HG02938 (cell line): ENCODE measurements around the gene MMEL1.
"Not testable (repeated sequence)": the region's sequence is repeated elsewhere in the genome, so short reads cannot be mapped to it uniquely, and the experiment has no call there.

ENCODE experiments used
- ATAC-seq: cut with Tn5 transposase; IDR thresholded peaks from one replicate; pipeline ENCODE4 v1.9.1; 2021; ENCODE audit warnings: mild to moderate bottlenecking, moderate library complexity; ENCODE audit not compliant: unreplicated experiment

Gene MMEL1

DNA sequence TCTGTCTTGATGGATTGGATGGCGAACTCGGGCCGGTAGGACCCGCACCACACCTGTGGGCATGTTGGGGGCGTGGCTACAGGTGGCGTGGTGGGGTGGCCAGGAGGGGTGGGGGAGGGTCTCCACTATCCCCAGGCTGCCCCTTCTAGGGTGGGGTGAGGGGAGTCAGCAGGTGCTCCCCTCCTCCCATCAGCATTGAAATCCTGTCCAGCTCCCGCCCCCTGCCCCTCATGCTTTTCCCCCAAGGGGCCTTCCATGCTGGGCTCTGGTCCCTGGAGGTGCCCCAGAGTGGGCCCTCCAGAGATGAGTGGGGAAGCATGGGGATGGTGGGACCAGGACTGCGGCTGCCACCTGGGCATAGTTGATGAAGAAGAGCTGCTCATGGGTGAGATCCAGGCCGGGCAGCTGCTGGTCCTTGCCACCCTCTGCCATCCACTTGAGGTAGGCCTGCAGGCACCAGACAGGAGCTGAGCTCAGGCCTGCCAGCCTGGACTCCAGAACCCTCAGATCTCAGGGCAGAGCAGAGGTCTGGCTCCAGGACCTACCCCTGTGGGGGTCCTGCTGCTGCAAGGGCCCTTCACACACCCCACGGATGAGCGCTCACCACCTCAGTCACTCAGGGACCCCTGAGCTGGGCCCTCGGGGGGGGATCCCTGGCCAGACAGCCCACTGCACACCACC is 41.1 kb downstream of the MMEL1 start:
- no peak for ATAC-seq

DNA sequence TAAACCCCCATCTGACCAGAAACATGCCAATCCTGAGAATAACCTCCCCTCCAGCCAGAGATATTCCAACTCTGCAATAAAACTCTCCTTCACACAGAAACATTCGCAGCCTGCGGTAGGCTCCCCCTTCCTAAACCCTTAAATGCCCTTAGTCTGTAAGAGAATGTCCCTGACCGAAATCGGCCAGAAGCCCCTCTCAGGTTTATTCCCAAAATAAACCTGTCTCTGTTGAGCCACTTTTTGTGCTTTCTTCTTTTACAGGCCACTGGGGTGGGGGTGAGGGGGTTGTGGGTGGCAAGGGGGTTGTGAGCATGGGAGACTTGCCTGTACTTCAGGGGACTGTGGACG is 41.6 kb downstream of the MMEL1 start:
- ATAC-seq = no peak

DNA sequence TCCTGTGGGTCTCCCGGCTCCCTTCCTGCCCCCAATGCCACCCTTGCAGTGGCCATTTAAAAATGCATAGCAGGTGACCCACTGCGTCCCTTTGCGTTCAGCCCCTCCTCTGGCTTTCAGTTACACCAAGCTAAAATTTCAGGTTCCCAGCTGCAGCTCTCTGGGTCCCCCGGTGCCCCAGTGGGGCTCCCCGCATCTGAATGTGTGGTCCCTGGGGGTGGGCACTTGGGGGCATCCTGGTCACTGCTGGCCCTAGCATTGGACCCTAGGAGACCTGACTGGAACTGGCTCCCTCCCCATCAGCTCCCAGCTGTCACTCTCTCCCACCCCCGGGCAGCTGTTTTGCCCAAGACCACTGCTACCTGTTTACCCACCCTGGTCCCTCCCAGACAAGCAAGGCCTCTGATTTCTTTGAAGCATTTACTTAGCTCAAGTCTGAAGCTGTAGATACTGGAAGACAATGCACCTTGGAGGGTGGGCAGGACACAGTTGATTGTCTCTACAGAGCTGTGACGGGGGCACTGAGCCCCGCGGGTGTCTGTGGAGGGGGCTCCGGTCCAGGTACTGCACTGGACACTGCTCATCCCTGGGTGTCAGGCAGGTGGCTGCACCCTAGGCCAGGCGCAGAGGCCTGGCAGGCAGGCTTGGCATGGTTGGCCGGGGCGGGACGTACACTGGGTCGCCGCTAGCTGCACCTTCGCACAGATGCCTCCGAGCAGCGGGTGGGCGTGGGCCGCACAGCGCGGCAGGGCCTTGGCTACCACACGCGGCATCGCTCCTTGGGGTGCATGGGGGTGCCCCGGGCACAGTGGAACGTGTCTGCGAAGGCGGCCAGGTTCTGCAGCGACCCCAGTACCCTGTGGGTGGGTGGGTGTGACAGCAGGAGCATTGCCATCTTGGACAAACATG is 42.3 kb downstream of the MMEL1 start:
- ATAC-seq = no peak

DNA sequence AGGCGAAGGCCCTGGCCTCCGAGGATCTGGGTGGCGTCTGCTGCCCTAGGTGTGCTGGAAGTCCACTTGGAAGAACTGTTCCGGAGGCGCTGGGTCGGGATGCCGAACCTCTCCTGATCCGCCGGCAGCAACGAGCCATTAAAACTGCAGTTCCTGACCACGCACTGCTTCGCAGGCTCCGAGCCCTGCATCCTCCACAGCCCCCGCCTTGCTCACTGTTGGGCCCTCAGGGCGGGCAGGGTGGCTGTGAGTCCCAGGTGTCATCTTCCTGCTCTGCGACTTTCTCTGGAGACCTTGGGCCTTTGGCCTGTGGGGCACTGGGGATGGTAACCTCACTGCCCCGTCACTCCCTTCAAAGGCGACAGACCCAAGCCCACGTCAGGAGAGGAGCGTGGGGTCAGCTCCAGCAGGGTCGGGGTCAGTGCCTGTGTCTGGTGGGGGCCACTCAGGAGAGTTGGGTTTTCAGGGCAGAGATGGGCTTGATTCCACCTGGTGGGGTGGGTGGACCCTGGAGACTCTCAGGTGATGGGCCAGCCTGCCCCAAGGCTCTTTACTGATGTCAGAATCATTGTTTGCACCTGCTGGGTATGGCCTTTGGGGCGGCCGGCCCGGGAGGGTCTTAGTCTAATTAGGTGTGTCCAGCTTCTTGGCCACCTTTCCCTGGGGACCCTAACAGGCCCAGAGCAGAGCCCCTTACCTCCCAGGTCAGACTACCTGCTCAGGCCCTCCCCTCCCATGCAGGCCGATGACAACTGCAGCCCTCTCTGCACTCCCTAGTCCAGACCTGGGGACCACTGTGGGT is 43.2 kb downstream of the MMEL1 start:
- ATAC-seq = no peak

DNA sequence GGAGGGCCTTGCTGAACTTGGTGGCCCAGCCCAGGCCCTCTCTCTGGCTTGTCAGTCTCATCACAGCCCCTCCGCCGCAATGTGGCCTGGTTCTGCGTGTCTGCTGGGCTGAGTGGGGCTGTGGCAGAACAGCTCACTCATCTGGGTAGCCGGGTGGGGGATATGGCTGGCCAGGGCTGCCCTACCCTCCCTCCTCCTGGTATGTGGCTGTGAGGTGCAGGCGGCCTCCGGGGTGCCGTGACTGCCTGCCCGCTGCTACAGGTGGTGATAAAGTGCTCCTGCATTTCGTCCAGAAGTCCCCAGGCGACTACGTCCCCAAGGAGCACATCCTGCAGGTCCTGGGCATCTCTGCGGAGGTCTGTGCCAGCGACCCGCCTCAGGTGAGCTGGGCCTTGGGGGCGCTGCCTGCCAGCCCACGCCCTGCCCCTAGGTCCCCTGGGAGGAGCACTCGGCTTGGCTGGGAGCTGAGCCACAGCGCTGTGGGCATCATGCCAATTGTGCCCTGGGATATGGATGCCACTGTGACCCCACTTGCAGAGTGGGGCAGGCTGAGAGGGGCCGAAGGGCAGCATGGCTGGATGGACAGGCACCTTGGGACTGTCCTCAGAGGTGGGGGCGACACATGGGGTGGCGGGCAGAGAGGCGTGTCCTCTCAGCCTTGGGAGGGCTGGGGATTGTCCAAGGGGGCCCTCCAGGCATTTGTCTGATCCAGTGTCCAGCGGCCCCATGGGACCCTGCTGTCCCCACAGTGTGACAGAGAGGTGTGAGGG is 44.0 kb downstream of the MMEL1 start:
- no peak for ATAC-seq

DNA sequence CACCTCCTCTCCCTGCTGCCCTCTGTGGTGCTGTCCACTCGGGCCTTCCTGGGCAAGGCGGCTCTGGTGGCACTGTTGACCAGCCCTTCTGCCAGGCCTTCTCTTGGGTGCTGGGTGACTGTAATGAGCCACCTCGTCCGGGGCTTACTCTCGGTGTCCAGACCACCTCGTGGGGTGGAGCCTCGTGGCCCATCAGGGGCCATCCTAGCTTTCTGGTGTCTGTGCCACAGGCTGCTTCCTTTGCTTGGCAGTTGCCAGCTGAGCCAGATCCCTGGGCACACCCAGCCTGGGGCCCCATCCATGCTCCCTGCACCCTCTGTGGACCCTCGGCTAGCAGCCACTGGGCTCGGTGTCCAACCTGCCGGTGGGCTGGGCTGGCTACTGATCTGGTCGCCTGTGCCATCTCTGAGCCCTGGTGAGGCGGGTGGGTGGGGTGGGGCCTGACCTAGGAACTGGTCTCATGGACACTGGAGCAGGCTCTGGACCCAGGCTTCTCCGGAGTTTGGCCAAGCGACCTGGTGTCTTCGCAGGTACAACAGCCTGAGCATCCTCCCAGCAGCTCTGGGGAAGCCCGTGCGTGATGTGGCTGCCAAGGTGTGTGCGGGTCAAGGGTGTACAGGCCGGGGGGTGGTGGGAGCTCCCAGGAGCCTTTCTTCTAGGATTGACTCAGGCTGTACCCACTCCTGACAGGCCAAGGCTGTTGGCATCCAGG is 44.8 kb downstream of the MMEL1 start:
- no peak for ATAC-seq

DNA sequence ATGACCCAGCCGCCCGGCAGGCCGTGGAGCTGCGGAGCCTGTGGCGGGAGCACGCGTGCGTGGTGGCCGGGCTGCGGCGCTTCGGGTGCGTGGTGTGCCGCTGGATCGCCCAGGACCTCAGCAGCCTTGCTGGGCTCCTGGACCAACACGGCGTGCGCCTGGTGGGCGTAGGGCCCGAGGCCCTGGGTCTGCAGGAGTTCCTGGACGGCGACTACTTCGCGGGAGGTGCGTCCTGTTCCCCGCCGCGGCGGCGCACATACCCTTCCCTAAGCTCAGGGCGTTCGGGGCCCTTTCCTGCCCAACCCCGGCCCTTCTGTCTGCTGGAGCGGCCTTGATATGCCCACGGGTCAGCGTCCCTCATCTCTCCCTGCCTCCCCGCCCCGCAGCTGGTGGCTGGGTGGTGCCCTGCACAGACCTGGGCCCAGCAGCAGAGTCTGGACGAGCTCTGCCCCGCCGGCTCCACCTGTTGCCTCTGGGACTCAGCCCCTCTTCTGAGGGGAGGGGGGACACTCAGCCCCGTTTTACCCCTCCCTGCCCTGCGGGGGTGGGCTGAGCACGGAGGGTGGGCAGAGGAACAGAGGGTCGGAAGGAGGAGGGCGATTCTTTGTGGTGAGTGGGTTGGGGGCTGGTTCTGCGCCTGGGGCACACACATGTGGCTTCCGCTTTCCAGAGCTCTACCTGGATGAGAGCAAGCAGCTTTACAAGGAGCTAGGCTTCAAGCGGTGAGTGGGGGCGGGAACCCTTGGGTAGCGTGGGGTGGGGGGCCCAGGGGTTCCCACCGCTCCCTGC is 45.6 kb downstream of the MMEL1 start:
- peak; percentile 4 for ATAC-seq

DNA sequence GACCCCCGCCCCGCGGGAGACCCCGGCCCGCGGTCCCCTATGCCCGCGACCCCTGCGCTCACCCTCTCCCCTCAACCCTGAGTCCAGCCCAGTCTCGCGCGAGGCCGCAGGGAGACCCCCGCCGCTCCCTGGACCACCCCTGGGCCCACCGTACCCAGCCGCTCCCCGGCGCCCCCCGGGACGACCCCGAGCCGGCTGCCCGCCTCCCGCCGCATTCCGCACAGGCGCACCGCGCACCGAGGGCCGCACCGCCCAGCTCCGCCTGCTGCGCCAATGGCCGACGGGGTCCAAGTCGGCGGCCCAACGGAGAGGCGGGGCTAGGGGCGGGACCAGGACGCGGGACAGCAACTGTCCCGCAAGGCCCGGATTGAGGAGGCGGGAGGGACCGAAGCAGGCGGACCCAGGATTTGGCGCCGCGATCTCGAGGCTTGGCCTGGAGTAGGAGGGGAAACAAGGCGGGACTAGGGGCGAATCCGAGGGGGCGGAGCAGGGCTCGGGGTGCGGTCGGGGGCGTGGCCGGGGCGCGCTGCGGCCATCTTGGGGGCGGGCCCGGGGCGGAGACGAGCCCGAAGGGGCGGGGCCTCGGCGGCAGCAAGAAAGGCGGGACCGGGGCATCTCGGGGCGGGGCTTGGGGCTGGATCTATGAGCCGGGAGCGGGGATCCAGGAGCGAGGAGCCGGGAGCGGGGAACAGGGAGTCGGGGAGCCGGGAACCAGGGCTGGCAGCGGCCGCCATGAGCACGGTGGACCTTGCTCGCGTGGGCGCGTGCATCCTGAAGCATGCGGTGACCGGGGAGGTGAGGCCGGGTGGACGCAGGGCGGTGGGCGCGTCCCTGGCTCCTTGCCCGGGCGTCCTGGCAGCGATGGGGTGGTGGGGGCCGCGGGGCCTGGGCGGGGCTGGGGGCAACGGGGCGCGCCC is 46.4 kb downstream of the MMEL1 start, which contains the start of gene PRXL2B:
TSS of gene PRXL2B (plus strand) at position 624 of the 917 bp plus-strand sequence. CDS start at position 733, 109 bp downstream.
- peak; percentile 56 for ATAC-seq

DNA sequence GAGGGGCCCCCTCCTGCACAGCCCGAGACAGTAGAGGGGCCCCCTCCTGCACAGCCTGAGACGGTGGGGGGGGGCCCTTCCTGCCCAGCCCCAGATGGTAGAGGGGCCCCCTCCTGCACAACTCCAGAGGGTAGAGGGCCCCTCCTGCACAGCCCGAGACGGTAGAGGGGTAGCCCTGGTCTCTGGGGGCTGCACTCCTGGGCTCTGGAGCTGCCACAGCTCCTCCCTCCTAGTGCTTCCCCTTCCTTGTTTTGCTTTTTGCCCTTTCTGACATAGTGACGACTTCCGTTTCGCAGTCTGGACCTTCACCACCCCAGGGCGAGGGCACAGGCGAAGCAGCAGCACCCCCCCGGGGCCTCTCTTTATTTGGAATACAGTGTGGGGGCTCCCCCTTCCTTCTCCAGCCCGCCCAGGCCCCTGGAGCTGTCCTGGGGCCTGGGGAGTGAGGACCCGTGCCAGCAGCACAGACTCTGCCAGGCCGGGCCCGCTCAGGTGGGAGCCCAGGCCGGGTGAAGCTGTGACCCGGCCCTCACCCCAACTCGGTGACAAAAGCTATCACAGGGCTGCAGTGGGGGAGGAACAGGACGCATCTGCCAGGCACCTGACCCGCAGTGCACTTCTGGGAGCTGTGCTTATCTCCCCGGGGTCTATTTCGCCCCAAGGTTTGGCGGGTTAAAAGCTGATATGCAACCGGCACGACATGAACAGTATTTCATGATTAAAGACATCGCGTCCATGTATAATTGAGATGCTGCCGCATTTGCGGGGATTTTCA is 47.3 kb downstream of the MMEL1 start:
- peak; percentile 48 for ATAC-seq

DNA sequence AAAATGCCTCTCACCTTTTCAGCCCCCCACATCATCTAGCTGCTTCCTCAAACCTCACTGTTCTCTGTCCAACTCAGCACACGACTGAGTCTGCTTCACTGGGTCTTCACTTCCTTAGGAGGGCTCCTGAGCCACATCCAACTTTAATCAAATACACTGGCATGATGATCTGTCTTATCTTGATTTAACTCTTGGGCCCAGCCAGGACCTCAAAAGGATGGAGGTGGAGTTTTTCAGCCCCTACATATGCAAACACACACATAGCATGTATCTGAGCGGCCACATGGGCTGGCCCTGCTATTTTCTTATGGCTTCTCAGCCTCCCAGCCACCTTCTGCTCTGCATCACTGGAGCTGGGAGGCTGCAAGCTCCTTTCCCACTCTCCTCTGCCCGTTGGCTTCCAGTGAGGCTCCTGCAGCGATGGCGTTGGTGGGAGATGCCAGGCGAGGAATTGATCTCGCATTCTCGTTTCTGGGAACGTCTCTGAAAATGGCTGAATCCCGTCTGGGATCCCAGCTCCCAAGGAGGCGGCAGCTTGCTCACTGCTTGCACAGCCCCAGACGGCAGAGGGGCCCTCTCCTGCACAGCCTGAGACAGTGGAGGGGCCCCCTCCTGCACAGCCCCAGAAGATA is 48.0 kb downstream of the MMEL1 start:
- no peak for ATAC-seq

DNA sequence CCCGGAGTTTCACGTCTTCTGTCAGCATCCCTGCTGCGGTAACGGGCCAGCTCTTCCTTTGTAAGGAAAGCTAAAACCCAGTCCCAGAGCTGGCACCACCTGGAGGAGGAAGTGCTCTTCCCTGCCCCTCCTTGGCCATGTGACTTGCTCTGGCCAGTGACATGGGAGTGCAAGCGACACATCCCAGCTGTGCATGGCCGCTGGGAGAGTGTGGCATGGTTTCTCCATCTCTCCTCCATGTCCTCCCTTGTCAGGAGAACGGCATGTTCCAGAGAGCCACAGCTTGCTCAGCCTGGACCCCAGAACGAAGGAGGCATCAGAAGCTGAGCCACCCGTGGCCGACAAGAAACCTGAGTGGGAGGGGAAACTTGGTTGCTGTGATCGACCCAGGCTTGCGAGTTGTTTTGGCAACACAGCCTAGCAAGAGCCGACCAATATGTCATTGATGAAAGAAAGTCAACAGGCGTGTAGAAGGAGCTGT is 48.9 kb downstream of the MMEL1 start:
- ATAC-seq = no peak

DNA sequence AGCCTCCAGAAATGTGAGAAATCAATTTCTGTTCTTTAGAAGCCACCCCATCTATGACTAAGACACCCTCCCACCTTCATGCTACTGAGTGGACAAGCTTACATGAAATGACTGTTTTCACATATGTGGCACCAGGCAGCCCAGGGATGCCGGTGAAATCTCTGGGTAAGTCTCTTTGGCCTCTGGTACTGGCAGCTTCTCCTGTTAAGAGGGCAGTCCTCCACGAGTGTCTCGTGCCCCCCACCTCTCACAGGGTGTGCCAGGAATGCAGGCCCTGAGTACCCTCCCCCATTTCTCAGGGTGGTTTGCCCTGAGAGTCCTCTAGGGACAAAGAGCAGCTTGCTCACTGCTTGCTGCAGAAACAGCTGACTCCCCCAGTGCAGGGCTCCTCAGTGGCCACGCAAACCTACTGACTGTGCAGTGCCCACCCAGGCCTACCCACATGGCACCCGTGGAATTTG is 49.5 kb downstream of the MMEL1 start:
- no peak for ATAC-seq

DNA sequence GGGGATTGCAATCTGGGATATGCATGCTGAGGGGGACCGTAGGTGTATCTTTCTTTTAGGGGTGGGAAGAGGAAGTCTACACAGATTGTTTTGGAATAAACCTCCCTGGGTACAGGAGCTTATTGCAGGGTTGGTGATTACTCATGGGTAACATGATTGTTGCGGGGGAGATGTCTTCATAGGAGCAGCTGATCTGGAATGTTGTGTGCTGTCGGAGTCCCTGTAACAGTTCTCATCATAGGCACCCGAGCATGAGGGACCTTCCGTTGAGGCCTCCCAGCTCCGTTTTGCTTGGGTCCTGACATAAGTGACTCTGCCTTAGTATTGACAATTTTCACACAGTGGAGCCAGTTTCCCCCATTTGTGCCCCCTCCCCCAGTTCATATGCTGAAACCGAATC is 50.4 kb downstream of the MMEL1 start:
- no peak for ATAC-seq

DNA sequence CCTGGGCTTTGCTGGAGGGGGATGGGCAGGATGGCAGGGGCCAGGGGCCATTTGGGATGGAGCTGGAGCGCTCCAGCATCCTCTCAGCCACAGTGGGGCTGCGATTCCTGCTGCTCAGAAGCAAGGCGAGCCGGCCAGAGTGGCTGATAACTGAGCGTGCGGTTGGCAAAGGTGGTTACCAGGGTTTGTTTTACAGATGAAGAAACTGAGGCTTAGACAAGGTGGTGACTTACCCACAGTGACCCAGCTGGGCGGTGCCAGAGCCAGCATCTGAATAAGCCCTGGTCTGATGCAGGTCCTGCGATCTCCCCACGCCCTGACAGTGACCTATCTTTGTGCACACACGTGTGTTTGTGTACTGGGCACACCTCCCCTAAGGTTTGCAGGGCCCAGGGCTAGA is 52.1 kb downstream of the MMEL1 start:
- no peak for ATAC-seq

DNA sequence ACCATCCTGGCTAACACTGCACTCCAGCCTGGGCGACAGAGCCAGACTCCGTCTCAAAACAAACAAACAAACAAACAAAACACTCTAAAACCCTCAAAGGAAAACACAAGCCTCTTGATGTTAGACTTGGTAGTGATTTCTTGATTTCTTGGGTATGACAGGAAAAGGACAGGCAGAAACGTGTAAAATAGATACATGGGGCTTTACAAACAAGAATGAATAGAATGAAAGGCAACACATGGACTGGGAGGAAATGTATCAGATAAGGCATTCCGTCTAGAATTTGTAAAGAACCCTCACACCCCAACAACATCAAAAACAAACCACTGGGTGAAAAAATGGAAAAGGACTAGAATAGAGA is 54.1 kb downstream of the MMEL1 start:
- ATAC-seq = no peak

DNA sequence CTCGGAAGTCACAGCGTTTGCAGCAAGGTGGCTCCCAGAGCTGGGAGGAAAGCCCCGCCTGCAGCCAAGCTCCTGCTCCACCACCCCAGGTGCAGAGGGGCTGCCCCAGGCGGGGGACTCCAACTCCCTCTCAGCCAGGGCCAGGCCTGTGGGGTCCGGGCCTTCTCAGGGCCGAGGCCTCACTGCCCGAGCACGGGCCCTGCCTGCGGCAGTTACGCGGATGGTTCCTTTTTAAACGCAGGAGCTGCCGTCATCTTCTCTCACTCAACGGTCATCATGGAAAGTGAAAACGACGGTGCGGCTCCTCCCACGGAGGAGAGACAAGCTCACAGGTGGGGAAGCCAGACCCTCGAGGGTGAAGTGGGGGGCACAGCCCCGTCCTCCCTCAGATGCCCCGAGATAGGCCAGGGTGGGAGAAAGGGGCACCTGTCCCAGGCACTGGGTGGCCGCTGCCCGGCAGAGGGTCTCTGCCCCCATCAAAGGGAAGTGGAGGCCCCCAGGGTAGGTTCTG is 55.2 kb downstream of the MMEL1 start:
- not testable (repeated sequence) for ATAC-seq
